IMR-90 (cell line): ENCODE data around the gene ABCA6. TPM values are rescaled to one million over a fixed set of nuclear protein-coding genes. Genes with fewer than 3 reads are reported as not detected.

Experiments
- ATAC-seq: fragments of 200-7000 bp; cut with Tn5 transposase; 2 replicates; pipeline ENCODE4 v1.9.1; 2020; ENCODE audit warnings: low read depth, mild to moderate bottlenecking, moderate library complexity
- BruUV-seq: library from RNA; stranded (reverse); fragments of 400-500 nt; replicated peaks from 2 replicates; lab custom pipeline; 2021; lab: Mats Ljungman, UMichigan
- CTCF ChIA-PET: fragments of 300-600 bp; formaldehyde crosslinking; extraction: SDS; loops from one replicate; lab custom pipeline; 2021; ENCODE audit warnings: antibody characterized with exemption; lab: Yijun Ruan, JAX
- POLR2A ChIA-PET: fragments of 300-600 bp; sonication (Branson Sonifier 250); formaldehyde crosslinking; loops from one replicate; lab custom pipeline; 2022; ENCODE audit warnings: antibody characterized with exemption; ENCODE audit not compliant: unreplicated experiment; lab: Charles Lee
- DNase-seq: peaks from one replicate; pipeline ENCODE4 v3.0.0; 2013
- H2AFZ ChIP-seq: replicated peaks from 2 replicates; pipeline ENCODE3; 2013; ENCODE audit warnings: low read length, mild to moderate bottlenecking; ENCODE audit not compliant: poor library complexity
- H2AK5ac ChIP-seq: 2 replicates; pipeline ENCODE4 v1.6.1; 2013; ENCODE audit warnings: low read depth, low read length, inconsistent platforms
- H2AK9ac ChIP-seq: replicated peaks from 2 replicates; pipeline ENCODE3; 2013; ENCODE audit warnings: mild to moderate bottlenecking, low read depth, low read length, moderate library complexity; ENCODE audit not compliant: poor library complexity
- H2BK120ac ChIP-seq: 2 replicates; pipeline ENCODE4 v1.6.1; 2013; ENCODE audit warnings: low read depth, low read length, inconsistent platforms
- H2BK15ac ChIP-seq: 3 replicates; pipeline ENCODE4 v1.6.1; 2013; ENCODE audit warnings: low read depth, low read length, inconsistent platforms
- H2BK20ac ChIP-seq: 2 replicates; pipeline ENCODE4 v1.6.1; 2013; ENCODE audit warnings: low read depth, mild to moderate bottlenecking, inconsistent platforms, low read length, moderate library complexity
- H2BK5ac ChIP-seq: 2 replicates; pipeline ENCODE4 v1.6.1; 2013; ENCODE audit warnings: mild to moderate bottlenecking, low read depth, low read length, inconsistent platforms; ENCODE audit not compliant: poor library complexity, severe bottlenecking
- H3K14ac ChIP-seq: replicated peaks from 2 replicates; pipeline ENCODE4 v1.6.1; 2013; ENCODE audit warnings: low read depth, low read length, inconsistent platforms
- H3K18ac ChIP-seq: 2 replicates; pipeline ENCODE4 v1.6.1; 2013; ENCODE audit warnings: low read depth, low read length, control low read depth
- H3K23ac ChIP-seq: 2 replicates; pipeline ENCODE4 v1.6.1; 2013; ENCODE audit warnings: low read depth, low read length, inconsistent platforms
- H3K27ac ChIP-seq: 2 replicates; pipeline ENCODE4 v1.5.1; 2013; ENCODE audit warnings: mild to moderate bottlenecking, control low read depth, low read length; ENCODE audit not compliant: insufficient read depth
- H3K27me3 ChIP-seq: 2 replicates; pipeline ENCODE4 v1.6.1; 2013; ENCODE audit warnings: low read length; ENCODE audit not compliant: control insufficient read depth, insufficient read depth
- H3K36me3 ChIP-seq: 2 replicates; pipeline ENCODE4 v1.6.1; 2013; ENCODE audit warnings: low read length, mixed read lengths; ENCODE audit not compliant: control insufficient read depth, insufficient read depth
- H3K4ac ChIP-seq: 2 replicates; pipeline ENCODE4 v1.6.1; 2013; ENCODE audit warnings: low read depth, low read length, inconsistent platforms
- H3K4me1 ChIP-seq: 2 replicates; pipeline ENCODE4 v1.6.1; 2013; ENCODE audit warnings: low read length, mixed read lengths; ENCODE audit not compliant: control insufficient read depth, insufficient read depth
- H3K4me2 ChIP-seq: 2 replicates; pipeline ENCODE4 v1.6.1; 2013; ENCODE audit warnings: low read depth, mild to moderate bottlenecking, control low read depth, low read length, moderate library complexity
- H3K4me3 ChIP-seq: 2 replicates; pipeline ENCODE4 v1.5.1; 2013; ENCODE audit warnings: low read depth, mild to moderate bottlenecking, control low read depth, low read length, moderate library complexity; ENCODE audit not compliant: insufficient read depth
- H3K56ac ChIP-seq: 2 replicates; pipeline ENCODE4 v1.6.1; 2013; ENCODE audit warnings: low read length, inconsistent platforms; ENCODE audit not compliant: insufficient read depth; ENCODE audit errors: extremely low read depth
- H3K79me1 ChIP-seq, 2 experiments: 2 replicates each; pipeline ENCODE4 v1.6.1; 2013; ENCODE audit warnings: low read length in 2 of 2, inconsistent platforms in 1 of 2, low read depth in 1 of 2
- H3K9ac ChIP-seq: 2 replicates; pipeline ENCODE4 v1.6.1; 2013; ENCODE audit warnings: low read depth, low read length, control low read depth
- H3K9me1 ChIP-seq: 2 replicates; pipeline ENCODE4 v1.6.1; 2013; ENCODE audit warnings: low read length, inconsistent platforms; ENCODE audit not compliant: insufficient read depth
- H3K9me3 ChIP-seq: 2 replicates; pipeline ENCODE4 v1.6.1; 2013; ENCODE audit warnings: low read length; ENCODE audit not compliant: control insufficient read depth, insufficient read depth
- H4K20me1 ChIP-seq: 2 replicates; pipeline ENCODE4 v1.6.1; 2013; ENCODE audit warnings: low read length, inconsistent platforms; ENCODE audit not compliant: insufficient read depth
- H4K5ac ChIP-seq: 2 replicates; pipeline ENCODE4 v1.6.1; 2013; ENCODE audit warnings: mild to moderate bottlenecking, low read depth, low read length, control low read depth
- H4K8ac ChIP-seq, 2 experiments: 2 replicates each; pipeline ENCODE4 v1.6.1; 2013; ENCODE audit warnings: low read depth in 2 of 2, low read length in 2 of 2, control low read depth in 1 of 2, inconsistent platforms in 1 of 2
- H4K91ac ChIP-seq: 2 replicates; pipeline ENCODE4 v1.6.1; 2013; ENCODE audit warnings: low read depth, low read length, inconsistent platforms; ENCODE audit not compliant: insufficient read depth
- BHLHE40 ChIP-seq: fragments of 150-350 bp; IDR thresholded peaks from 2 replicates; pipeline ENCODE4 v1.6.1; 2016; ENCODE audit warnings: mild to moderate bottlenecking, low read depth, low read length
- CEBPB ChIP-seq: IDR thresholded peaks from 2 replicates; pipeline ENCODE4 v1.6.1; 2012; ENCODE audit warnings: low read depth, low read length, improper control_type of control experiment
- CHD1 ChIP-seq: IDR thresholded peaks from 2 replicates; pipeline ENCODE4 v1.6.1; 2012; ENCODE audit warnings: low read depth, low read length, improper control_type of control experiment
- CTCF ChIP-seq: conservative IDR thresholded peaks from 2 replicates; pipeline ENCODE4 v1.5.1; 2012; ENCODE audit warnings: mild to moderate bottlenecking, low read depth, low read length, improper control_type of control experiment
- FOS ChIP-seq: fragments of 150-350 bp; IDR thresholded peaks from 2 replicates; pipeline ENCODE4 v1.6.1; 2016; ENCODE audit warnings: low read depth, low read length
- MAFK ChIP-seq: IDR thresholded peaks from 2 replicates; pipeline ENCODE4 v1.6.1; 2012; ENCODE audit warnings: low read depth, low read length, improper control_type of control experiment
- MAZ ChIP-seq: IDR thresholded peaks from 2 replicates; pipeline ENCODE4 v1.6.1; 2012; ENCODE audit warnings: low read depth, mild to moderate bottlenecking, low read length, improper control_type of control experiment, moderate library complexity, borderline replicate concordance
- MXI1 ChIP-seq: IDR thresholded peaks from 2 replicates; pipeline ENCODE4 v1.6.1; 2012; ENCODE audit warnings: low read depth, mild to moderate bottlenecking, low read length, moderate library complexity, borderline replicate concordance
- NFE2L2 ChIP-seq: fragments of 150-350 bp; IDR thresholded peaks from 2 replicates; pipeline ENCODE4 v1.6.1; 2016; ENCODE audit warnings: low read depth, mild to moderate bottlenecking, low read length
- POLR2A ChIP-seq: IDR thresholded peaks from 2 replicates; pipeline ENCODE4 v1.6.1; 2012; ENCODE audit warnings: mild to moderate bottlenecking, low read depth, low read length
- RAD21 ChIP-seq: IDR thresholded peaks from 2 replicates; pipeline ENCODE4 v1.6.1; 2012; ENCODE audit warnings: low read length, improper control_type of control experiment
- RCOR1 ChIP-seq: IDR thresholded peaks from 2 replicates; pipeline ENCODE4 v1.6.1; 2012; ENCODE audit warnings: mild to moderate bottlenecking, low read length, improper control_type of control experiment; ENCODE audit not compliant: insufficient replicate concordance
- RFX5 ChIP-seq: IDR thresholded peaks from 2 replicates; pipeline ENCODE4 v1.8.0; 2012; ENCODE audit warnings: low read depth, mild to moderate bottlenecking, low read length, moderate library complexity
- SMC3 ChIP-seq: fragments of 150-350 bp; IDR thresholded peaks from 2 replicates; pipeline ENCODE4 v1.6.1; 2016; ENCODE audit warnings: low read depth, mild to moderate bottlenecking, antibody characterized with exemption, low read length, moderate library complexity
- USF2 ChIP-seq: fragments of 150-350 bp; IDR thresholded peaks from 2 replicates; pipeline ENCODE4 v1.6.1; 2017; ENCODE audit warnings: mild to moderate bottlenecking, antibody characterized with exemption, low read length, low read depth
- WGBS, 2 experiments: methylation state at CpG; one replicate each; pipeline versions ENCODE4 v1.1.5 to v1.1.7; 2013; ENCODE audit warnings: missing lambda C conversion rate in 2 of 2; ENCODE audit not compliant: insufficient read length in 1 of 2; ENCODE audit errors: extremely low coverage in 2 of 2; 5-methylcytosine and 5-hydroxymethylcytosine counted together
- dilution Hi-C: fragments of 300-500 bp; cut with HindIII; formaldehyde crosslinking; loops from one replicate; pipeline ENCODE4 v1.14.3; 2018; ENCODE audit warnings: low sequenced_read_pairs; ENCODE audit not compliant: unreplicated experiment
- in situ Hi-C: fragments of 300-500 bp; cut with MboI; formaldehyde crosslinking; loops from 3 replicates; pipeline ENCODE4 v1.14.3; 2019; ENCODE audit warnings: low sequenced_read_pairs, inconsistent platforms, mixed read lengths
- intact Hi-C: fragments of 100-400 bp; cut with micrococcal nuclease; formaldehyde crosslinking; loops from 2 replicates; pipeline ENCODE4 v1.10.0; 2022
- polyA plus RNA-seq, 3 experiments: library from polyadenylated mRNA; depleted of rRNA; stranded (reverse); fragments of >200 nt; gene quantifications; 2 replicates each; pipeline ENCODE4 v1.2.3, GENCODE V29; 2012; ENCODE audit warnings: low replicate concordance in 1 of 3
- total RNA-seq: library from RNA; depleted of rRNA; stranded (reverse); fragments of >200 nt; gene quantifications from 2 replicates; pipeline ENCODE4 v1.2.3, GENCODE V29; 2012
- TF ChIP-seq, protein P1 (sequence below): fragments of 150-350 bp; IDR thresholded peaks from 2 replicates; pipeline ENCODE4 v1.6.1; 2016; ENCODE audit warnings: low read depth, mild to moderate bottlenecking, low read length, moderate library complexity, borderline replicate concordance

The ABCA6 gene
- total and polyA plus RNA-seq, 2 of the 4 experiments (the other 2 are of a cell fraction), result under 0.01 TPM; not detected in 1

GRCh38 chr17:69043098-69043734 lies 98.5 kb downstream of the ABCA6 start:
- Histone ChIP-seq H2BK15ac (no peak overlapping the region), H4K5ac (no peak overlapping the region), H3K27ac (no peak overlapping the region), H4K91ac (no peak overlapping the region), H2BK20ac (no peak overlapping the region), H4K8ac (no peak overlapping the region), H3K23ac (no peak overlapping the region), H2AFZ (no peak overlapping the region), H3K56ac (no peak overlapping the region), H2BK120ac (no peak overlapping the region), H3K4me3 (no peak overlapping the region), H3K4me1 (peaks cover 4% of the 10 kb centered on the region; the same call in 1 of the 2 replicates), H4K20me1 (no peaks in the 10 kb centered on the region), H3K9ac (no peak overlapping the region), H3K9me1 (peaks cover 1% of the 10 kb centered on the region; the same call in 1 of the 2 replicates), H2AK9ac (no peak overlapping the region), H3K14ac (no peak overlapping the region), H3K4ac (no peak overlapping the region), H2AK5ac (no peak overlapping the region), H3K36me3 (no peaks in the 10 kb centered on the region), H3K4me2 (no peak overlapping the region), H2BK5ac (no peak overlapping the region), H3K27me3 (no peaks in the 10 kb centered on the region), H3K18ac (no peak overlapping the region), H3K9me3 (no peaks in the 10 kb centered on the region), H3K79me1 (no peaks in the 10 kb centered on the region)
- POLR2A ChIA-PET, result no interaction called here
- DNase-seq (no peak), ATAC-seq (no peak)
- WGBS, 2 experiments, result no CpG with 5 or more reads among the region's 6 CpGs
- dilution Hi-C loops (no loop called here), in situ Hi-C loops (no loop called here), intact Hi-C loops (no loop called here)
- no TSS peak for BruUV-seq
- TF ChIP-seq RFX5 (no peak), FOS (no peak), MXI1 (no peak), CHD1 (no peak), RCOR1 (no peak), MAFK (no peak), CEBPB (no peak), POLR2A (no peak), RAD21 (no peak), BHLHE40 (no peak), USF2 (no peak), MAZ (no peak), NFE2L2 (no peak), CTCF (no peak), SMC3 (no peak)
- TF ChIP-seq, protein P1, sequence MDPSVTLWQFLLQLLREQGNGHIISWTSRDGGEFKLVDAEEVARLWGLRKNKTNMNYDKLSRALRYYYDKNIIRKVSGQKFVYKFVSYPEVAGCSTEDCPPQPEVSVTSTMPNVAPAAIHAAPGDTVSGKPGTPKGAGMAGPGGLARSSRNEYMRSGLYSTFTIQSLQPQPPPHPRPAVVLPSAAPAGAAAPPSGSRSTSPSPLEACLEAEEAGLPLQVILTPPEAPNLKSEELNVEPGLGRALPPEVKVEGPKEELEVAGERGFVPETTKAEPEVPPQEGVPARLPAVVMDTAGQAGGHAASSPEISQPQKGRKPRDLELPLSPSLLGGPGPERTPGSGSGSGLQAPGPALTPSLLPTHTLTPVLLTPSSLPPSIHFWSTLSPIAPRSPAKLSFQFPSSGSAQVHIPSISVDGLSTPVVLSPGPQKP, result no peak
- CTCF ChIA-PET, result interaction anchor here (0.6 kb wide), 1 partner anchor 761 kb away, joined by 5 read pairs; no protein-coding TSS in a partner anchor
